SIG-M5 treated with dmso at 0.1 percent for 504 hours (cell line): Measurements from ENCODE around the gene IQCH.
"Not testable (repeated sequence)": the region's sequence is repeated elsewhere in the genome, so short reads cannot be mapped to it uniquely, and the experiment has no call there.

Experiments
- DNase-seq: peaks from one replicate; lab custom pipeline; 2025; ENCODE audit not compliant: unreplicated experiment; lab: John Stamatoyannopoulos, UW

Gene IQCH

DNA sequence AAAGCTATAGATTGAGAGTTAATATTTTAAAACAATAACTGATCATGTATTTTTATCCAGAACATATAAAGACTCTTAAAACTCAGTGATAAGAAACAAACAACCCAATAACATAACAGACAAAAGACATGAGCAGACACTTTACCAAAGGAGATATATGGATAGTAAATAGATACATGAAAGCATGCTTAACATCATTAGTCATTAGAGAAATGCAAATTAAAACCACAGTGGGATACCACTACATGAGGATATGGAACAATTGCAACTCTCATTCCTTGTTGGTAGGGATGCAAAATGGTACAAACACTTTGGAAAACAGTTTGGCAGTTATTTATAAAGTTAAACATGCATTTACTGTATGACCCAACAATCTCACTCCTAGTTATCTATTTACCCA is 95.0 kb downstream of the IQCH start:
- DNase-seq = no peak

DNA sequence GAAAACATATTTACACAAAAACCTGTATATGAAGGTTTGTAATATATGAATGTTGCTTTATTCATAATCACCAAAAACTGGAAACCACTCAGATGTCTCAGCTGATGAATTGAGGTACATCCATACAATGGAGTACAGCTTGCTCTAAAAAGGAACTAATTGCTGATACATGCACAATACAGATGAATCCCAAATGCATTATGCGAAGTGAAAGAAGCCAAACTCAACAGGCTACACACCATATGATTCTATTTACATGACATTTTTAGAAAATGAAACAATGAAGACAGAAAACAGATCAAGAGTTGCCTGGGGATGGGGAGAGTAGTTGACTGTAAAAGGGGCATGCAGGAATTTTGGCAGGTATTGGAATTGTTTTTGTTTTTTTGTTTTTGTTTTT is 95.5 kb downstream of the IQCH start:
- DNase-seq = no peak

- DNase-seq = no peak
These were observed 103.8 kb downstream of the IQCH start for GRCh38 chr15:67358391-67358790.

- no peak for DNase-seq
These were observed 104.2 kb downstream of the IQCH start for GRCh38 chr15:67358812-67359211.

DNA sequence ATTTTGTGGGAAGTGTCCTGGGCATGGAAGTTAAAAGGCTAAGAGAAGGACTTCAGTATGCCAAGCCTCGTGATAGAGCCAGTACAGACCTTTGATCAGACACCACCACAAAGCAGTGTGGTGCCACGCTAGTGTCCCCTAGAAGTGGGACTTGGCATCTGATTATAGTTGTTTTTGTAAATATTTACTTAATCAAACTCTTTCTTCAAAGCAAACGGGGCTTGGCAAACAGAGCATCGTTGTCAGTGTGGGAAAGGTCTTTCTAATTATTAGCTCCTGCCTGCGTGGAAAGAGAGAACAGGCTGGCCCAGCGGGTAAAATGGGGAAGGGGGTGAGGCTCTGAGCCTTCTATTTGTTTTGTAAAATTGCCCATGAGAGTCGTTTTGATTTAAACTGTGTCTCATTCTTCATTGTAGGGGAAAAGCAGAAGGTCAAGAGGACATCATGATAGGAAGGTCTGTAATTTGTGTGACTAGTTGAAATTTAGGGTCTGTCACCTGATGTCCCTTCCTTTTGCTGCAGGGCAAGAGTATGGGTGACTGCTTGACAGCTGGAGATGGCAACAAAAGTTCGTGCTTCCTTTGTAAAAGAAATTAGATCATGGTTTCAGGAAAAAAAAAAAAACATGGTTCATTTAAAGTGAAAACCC is 105.0 kb downstream of the IQCH start:
- no peak for DNase-seq

GRCh38 chr15:67361100-67361499 is 106.5 kb downstream of the IQCH start:
- no peak for DNase-seq

- DNase-seq = not testable (repeated sequence)
These were observed 109.1 kb downstream of the IQCH start for GRCh38 chr15:67363712-67364111.

GRCh38 chr15:67365994-67366393 is 111.4 kb downstream of the IQCH start:
- no peak for DNase-seq

- no peak for DNase-seq
These were observed 112.3 kb downstream of the IQCH start for GRCh38 chr15:67366904-67367303.

GRCh38 chr15:67369359-67369998 is 114.9 kb downstream of the IQCH start:
- no peak for DNase-seq

- DNase-seq = no peak
These were observed 115.8 kb downstream of the IQCH start for GRCh38 chr15:67370206-67370954.

DNA sequence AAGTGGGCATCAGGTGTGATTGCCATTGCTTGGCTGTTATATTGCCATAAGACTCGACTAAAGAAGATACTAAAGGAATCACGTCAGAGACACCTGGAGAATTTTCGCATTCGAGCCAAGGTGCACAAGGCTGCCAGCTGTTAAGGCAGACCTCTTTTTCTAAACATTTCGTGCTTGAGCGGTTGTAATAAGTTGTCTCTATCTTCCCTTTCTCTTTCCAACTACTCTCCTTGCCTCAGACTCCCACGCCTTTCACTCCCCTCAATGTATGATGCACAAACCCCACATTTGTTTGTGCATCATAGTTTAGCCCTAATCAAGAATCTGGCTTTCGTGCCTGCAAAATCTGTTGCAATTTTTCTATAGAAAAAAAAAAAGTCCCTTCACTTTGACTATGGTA is 118.0 kb downstream of the IQCH start:
- DNase-seq = no peak

DNA sequence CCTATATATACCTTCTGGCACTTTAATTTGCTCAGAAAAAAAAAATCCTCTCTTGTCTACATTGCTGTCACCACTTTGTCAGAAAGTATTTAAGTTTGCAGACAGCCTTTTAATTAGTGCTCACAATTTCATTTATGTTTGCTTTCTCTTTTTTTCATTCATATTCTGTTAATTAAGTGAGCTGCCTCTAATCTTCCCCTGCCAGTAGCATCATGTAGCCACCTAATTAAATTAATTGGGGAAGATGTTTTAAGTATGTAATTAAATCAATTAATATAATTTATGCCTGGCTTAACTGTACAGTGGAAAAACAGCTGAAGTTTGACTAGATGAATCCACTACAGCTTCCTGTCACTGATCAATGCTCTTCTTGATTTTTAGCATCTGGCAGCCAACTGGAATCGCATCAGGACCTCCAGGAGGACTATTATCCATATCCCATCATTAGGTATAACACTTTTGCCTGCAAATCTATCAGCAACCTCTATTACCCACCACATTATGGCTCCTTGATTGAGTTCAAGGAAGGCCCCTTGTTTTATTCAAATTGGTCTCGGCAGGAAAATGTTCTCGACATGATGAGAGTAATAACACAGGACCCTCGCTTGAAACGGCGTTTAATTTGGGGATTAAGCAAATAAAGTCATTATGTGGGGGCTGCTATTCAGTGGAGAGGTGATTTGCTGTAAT is 118.5 kb downstream of the IQCH start:
- DNase-seq = no peak

DNA sequence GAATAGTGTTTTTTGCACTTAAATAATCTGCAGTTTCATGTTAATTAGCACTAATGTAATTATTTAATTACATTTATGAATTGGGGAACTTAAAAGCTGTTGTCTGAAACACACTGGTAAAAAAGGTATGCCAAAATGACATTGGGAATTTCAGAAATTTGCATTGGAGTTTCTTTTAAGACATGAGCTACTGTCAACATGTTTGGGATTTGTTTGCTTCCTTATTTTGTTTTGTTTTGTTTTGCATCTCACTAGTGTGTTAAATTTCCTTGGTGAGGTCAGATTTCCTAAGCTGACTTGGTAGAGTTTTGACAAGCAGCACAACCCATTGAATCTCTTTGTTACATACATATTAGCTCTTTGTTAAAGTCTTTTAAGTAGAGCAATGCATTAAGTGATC is 119.4 kb downstream of the IQCH start:
- DNase-seq = no peak

DNA sequence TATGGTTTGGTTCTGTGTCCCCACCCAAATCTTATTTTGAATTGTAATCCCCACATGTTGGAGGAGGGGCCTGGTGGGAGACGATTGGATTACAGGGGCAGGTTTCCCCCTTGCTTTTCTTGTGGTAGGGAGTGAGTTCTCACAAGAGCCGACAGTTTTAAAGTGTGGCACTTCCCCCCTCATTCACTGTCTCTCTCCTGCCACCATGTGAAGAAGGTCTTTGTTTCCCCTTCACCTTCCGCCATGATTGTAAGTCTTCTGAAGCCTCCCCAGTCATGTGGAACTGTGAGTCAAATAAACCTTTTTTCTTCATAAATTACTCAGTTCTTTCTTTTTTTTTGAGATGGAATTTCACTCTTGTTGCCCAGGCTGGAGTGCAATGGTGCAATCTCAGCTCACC is 124.9 kb downstream of the IQCH start:
- no peak for DNase-seq

- no peak for DNase-seq
These were observed 126.3 kb downstream of the IQCH start for GRCh38 chr15:67380921-67381320.

GRCh38 chr15:67381416-67382045 is 126.9 kb downstream of the IQCH start:
- DNase-seq = no peak

DNA sequence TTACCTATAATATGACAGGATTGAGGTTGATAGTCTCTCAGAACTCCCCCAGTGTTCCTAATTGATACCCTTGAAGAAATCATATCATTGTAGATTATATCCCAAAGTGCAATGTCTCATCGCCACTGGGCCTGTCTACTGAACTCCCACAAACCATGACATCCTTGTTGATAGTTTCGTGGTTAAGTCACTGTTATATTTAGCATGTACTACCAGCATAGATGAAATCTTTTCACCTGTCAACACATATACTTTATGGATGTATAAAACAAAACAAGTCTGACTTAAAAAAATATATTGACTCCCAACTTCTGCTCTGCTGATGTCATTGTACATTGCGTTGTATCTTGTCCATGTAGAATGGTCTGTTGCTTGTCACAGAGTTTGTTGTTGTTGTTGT is 128.1 kb downstream of the IQCH start:
- DNase-seq = no peak

GRCh38 chr15:67383899-67384298 is 129.3 kb downstream of the IQCH start:
- no peak for DNase-seq

- DNase-seq = no peak
These were observed 130.2 kb downstream of the IQCH start for GRCh38 chr15:67384761-67385160.

- DNase-seq = no peak
These were observed 131.4 kb downstream of the IQCH start for GRCh38 chr15:67385971-67386370.
